NCI-H1048 (cell line): Measurements from ENCODE around the gene KLHL13.
"Not testable (repeated sequence)": the region's sequence is repeated elsewhere in the genome, so short reads cannot be mapped to it uniquely, and the experiment has no call there.

Source experiments
- DNase-seq: peaks from one replicate; lab custom pipeline; 2025; lab: John Stamatoyannopoulos, UW

KLHL13 gene

DNA sequence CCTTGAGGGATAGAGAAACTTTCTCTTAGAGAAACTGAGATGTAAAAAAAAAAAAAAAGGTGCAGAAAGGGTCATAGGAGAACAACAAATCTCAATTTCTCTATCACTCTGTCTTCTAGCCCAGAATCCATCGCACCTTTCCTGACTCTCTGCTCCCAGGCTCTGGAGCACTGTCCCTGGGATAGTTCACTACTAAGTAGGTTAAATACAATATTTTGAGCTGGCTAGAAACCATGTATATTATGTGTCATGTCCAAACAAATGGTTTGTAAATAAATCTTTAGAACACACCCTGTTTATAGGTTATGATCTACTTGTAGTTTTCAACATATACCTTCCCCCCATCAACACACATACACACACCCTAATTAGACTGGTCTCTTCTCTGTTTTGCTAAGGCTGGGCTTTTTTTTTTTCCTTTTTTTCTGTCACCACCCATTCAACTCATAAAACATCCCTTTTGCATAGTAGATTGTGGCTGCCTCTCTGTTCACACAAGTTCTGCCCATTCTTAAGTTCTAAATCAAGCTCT is 124.4 kb downstream of the KLHL13 start:
- no peak for DNase-seq

DNA sequence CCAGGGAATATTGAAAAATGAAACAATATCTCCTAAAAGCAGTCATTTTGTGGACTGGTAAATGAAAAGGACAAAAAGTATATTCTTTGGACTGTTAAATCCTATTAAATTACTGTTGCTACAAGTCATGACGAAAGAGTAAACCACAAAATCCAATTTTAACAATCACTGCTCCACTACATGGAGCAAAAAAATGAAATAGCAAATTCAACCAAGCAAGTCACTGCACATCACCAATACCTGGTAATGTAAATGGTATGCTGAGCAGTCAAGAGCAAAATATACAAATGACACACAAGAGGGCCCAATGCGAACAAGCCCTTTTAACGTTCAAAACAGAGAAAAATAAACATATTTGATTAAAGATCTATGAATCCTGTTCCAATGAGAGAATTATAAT is 126.2 kb downstream of the KLHL13 start:
- no peak for DNase-seq

DNA sequence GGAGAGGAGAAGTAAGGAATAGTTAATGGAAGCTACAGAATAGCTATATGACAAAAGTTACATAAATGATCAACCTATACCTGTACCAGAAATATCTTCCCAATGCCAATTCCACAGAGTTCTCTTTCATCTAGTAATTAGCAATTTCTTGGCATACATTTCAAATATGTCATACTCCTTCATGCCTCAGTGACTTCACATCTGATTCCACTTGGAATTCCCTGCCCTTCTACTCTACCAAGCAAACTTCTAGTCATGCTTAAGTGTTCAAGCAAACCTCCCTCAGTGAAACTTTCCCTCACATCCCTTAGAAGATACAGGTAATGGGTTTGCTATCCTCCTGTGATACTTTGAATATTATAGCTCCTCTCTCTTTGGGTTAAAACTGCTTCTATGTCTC is 127.1 kb downstream of the KLHL13 start:
- DNase-seq, result no peak

- DNase-seq, result no peak
Observed at GRCh38 chrX:117987373-117987772, 129.2 kb downstream of the KLHL13 start.

GRCh38 chrX:117985241-117985640 is 131.4 kb downstream of the KLHL13 start:
- no peak for DNase-seq

DNA sequence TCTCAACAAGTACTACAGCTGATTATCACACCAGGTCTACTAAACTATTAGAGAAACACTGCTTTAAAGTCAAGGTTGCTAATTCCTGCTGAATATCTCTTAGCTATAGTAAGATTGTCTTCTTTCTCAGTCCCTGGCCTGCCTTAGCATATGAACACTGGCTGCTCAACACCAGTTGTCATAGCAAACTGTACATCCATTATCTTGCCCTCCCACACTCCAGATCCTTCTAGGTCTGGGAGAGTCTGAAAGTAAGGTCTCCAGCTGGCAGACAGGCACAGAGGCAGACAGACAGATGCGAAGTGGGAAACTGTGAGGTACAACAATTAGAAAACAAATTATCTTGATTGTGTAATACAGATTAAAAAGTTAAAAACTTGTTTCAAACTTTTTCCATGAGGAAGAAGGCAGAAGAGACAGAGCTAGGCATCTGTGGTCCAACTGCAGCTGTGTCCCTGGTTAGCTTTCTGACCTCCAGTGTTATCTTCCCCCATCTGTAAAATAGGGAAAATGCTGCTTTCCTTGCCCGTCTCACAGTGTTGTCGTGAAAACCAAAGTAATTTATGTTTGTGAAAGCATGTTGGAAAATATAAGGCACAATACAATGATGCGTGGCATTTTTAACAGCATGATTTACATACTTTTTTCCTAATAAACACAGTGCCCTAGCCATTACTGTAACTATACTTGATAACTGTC is 133.8 kb downstream of the KLHL13 start:
- no peak for DNase-seq

GRCh38 chrX:117978402-117978801 is 138.2 kb downstream of the KLHL13 start:
- DNase-seq, result no peak

- no peak for DNase-seq
Observed at GRCh38 chrX:117977526-117977925, 139.1 kb downstream of the KLHL13 start.

- peak; percentile 2 for DNase-seq
Observed at GRCh38 chrX:117973110-117973807, 143.4 kb downstream of the KLHL13 start.

- DNase-seq, result no peak
Observed at GRCh38 chrX:117972711-117973109, 143.9 kb downstream of the KLHL13 start.

- DNase-seq, result no peak
Observed at GRCh38 chrX:117969782-117970181, 146.8 kb downstream of the KLHL13 start.

DNA sequence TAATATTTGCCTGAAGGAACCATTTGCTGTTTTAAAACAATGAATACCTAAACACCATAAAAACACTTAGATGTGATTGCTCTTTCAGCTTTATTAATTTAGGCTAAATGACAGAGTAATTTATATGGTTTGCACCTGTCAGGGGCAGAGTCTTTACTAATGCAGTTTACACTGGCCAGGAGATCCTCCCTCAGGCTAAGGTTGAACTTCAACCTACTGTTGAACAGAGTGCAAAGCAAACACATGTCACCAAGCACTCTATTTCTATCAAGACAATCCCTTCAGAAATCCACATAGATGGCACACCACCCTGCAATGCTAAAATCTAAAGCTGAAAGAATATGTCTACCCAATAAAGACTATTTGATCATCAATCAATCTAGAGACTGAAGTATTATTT is 147.3 kb downstream of the KLHL13 start:
- no peak for DNase-seq

- no peak for DNase-seq
Observed at GRCh38 chrX:117959045-117959444, 157.6 kb downstream of the KLHL13 start.

GRCh38 chrX:117957128-117957527 is 159.5 kb downstream of the KLHL13 start:
- DNase-seq, result no peak

DNA sequence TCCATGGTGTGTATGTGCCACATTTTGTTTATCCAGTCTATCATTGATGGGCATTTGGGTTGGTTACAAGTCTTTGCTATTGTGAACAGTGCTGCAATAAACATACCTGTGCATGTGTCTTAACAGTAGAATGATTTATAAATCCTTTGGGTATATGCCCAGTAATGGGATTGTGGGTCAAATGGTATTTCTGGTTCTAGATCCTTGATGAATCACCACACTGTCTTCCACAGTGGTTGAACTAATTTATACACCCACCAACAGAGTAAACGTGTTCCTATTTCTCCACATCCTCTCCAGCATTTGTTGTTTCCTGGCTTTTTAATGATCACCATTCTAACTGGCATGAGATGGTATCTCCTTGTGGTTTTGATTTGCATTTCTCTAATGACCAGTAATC is 177.3 kb downstream of the KLHL13 start:
- not testable (repeated sequence) for DNase-seq

DNA sequence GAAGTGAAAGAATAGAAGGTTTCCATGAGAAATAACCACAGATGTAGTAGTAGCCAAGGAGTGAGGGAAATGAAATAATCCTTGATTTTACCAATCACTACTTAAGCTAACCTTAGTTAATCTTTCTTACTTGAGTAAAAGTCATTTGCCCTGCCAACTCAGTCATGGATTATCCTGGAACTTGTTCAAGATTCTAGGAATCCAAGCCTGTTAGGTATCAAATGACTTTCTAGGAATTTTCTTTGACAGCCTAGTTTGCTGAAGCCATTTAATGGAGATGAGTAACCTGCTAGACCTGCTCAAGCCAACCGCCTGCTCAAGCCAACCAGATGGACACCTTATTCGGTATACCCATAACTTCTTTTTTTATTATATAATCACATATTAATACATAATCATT is 180.5 kb downstream of the KLHL13 start:
- no peak for DNase-seq

GRCh38 chrX:117930116-117930515 is 186.5 kb downstream of the KLHL13 start:
- not testable (repeated sequence) for DNase-seq

GRCh38 chrX:117919755-117920154 is 196.9 kb downstream of the KLHL13 start:
- DNase-seq, result no peak

GRCh38 chrX:117910216-117910615 is 206.4 kb downstream of the KLHL13 start:
- no peak for DNase-seq

DNA sequence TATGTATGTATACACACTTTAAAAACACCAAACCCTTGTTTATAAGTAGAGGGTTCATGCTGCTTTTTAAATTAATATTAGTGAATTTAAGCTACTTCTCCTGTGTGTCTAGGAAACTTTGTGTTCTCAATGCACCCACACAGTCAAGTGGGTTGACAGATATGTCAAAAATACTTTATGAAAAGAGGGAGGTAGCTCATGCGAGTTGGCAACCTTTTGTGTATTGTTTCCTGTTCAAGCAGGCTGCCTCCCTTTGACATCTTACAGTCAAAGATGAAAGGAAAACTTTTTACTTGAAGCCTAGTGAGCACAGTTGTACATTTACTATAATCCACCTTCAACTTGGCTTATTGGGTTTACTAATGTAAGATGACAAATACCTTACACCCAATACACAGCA is 218.4 kb downstream of the KLHL13 start:
- DNase-seq, result no peak

DNA sequence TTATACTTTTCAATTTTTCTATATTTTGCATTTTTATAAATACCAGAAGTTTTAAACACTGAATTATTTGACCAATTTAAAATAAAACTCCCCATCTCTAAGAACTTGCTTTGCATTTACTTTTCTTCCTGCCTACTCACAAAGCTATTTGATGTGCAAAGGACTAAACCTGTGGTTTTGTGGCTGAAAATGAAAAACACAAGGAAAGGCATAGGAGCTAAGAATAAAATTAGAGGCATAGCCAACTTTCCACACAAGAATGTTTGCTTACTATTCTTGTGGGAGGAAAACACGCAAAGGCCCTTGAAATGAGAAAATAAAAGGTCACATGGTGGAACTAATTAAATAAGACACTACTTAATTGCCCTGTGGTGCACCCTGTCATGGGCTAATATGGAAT is 221.2 kb downstream of the KLHL13 start:
- DNase-seq, result no peak

- DNase-seq, result no peak
Observed at GRCh38 chrX:117892469-117892868, 224.1 kb downstream of the KLHL13 start.

- no peak for DNase-seq
Observed at GRCh38 chrX:117871796-117872195, 244.8 kb downstream of the KLHL13 start.

DNA sequence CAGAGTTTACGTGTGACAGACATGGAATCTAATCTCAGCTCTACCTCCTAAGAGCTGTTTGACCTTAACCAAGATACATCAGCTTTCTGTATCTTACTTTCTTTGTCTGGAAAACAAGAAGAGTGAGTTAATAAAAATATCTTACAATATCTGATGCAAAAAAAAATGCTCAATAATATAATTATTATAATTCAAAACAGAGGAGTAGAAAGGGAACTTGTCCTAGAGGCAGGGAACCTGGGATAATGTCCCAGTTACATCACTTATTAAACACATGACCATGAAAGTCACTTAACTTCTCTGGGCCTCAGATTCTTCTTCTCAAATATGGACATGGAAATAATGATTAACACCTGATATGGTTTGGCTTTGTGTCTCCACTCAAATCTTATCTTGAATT is 256.1 kb downstream of the KLHL13 start:
- DNase-seq, result no peak
